Right lobe of liver (tissue), 6 donors: ENCODE results near the gene RRAS2. TPM values are rescaled to one million over a fixed set of nuclear protein-coding genes. Genes with fewer than 3 reads are reported as not detected.

Experiments used
- ATAC-seq, 4 donors: fragments of 200-7000 bp; cut with Tn5 transposase; one replicate each; pipeline ENCODE4 v1.9.1; 2020; ENCODE audit warnings: mild to moderate bottlenecking in 4 of 4, moderate library complexity in 4 of 4
- DNase-seq, 3 donors: peaks; one replicate each; pipeline ENCODE4 v3.0.0-alpha.2; 2020
- H3K27ac ChIP-seq, 3 donors: fragments of 200-600 bp; one replicate each; pipeline ENCODE4 v1.8.0; 2022
- H3K27me3 ChIP-seq, 2 donors: fragments of 200-600 bp; one replicate each; pipeline ENCODE4 v1.8.0; 2022
- H3K36me3 ChIP-seq, 4 donors: fragments of 200-600 bp; sonication (generic) in 1 of 4; one replicate each; pipeline versions ENCODE4 v1.5.1 to v1.8.0; 2017 to 2022; ENCODE audit warnings: control low read depth in 1 of 4
- H3K4me1 ChIP-seq, 4 donors: fragments of 200-600 bp; sonication (generic) in 1 of 4; one replicate each; pipeline versions ENCODE4 v1.5.1 to v1.8.0; 2017 to 2022; ENCODE audit warnings: control low read depth in 1 of 4
- H3K4me3 ChIP-seq, 3 donors: fragments of 200-600 bp; one replicate each; pipeline ENCODE4 v1.8.0; 2022
- H3K9me3 ChIP-seq, 4 donors: fragments of 200-600 bp; sonication (generic) in 1 of 4; one replicate each; pipeline versions ENCODE4 v1.5.1 to v1.8.0; 2017 to 2022; ENCODE audit warnings: control low read depth in 1 of 4
- CTCF ChIP-seq, 4 donors: fragments of 200-600 bp in 3 of 4; fragments of 450-650 bp in 1 of 4; IDR thresholded peaks; one replicate each; pipeline versions ENCODE4 v1.5.1 to v1.8.0; 2016 to 2022; ENCODE audit warnings: antibody characterized with exemption in 4 of 4, mild to moderate bottlenecking in 2 of 4
- POLR2A ChIP-seq: fragments of 450-650 bp; IDR thresholded peaks from one replicate; pipeline ENCODE4 v1.6.1; 2017; ENCODE audit warnings: antibody characterized with exemption, mild to moderate bottlenecking
- WGBS: methylation state at CpG from one replicate; pipeline ENCODE4 v1.1.6; 2018; ENCODE audit warnings: low coverage, low lambda C conversion rate; ENCODE audit not compliant: insufficient coverage; ENCODE audit errors: missing lambda C conversion rate; 5-methylcytosine and 5-hydroxymethylcytosine counted together
- intact Hi-C, 2 donors: fragments of 100-400 bp; cut with DNase I; formaldehyde crosslinking; loops; one replicate each; pipeline versions ENCODE4 v1.11.2 to v1.14.1; 2022
- total RNA-seq, 6 experiments: library from RNA; depleted of rRNA in 2 of 6; stranded (reverse); fragments of >200 nt in 2 of 6; fragmentation: NEBNext Ultra II Directional in 3 of 6; extraction: Animal tissue kit (Norgen Biotek cat#: 25700) in 3 of 6; gene quantifications; one replicate each; pipeline versions ENCODE4 v1.1.0 to v1.2.4, GENCODE V29; 2016 to 2023
- donor health status: DM: no; HTN: yes; CAD: no.
- donor health status: DM: no; HTN: no; CAD: no.
- donor health status: DM: no; HTN: no; CAD: no.
- donor health status: DM: no; HTN: yes; CAD: no.
- donor health status: DM: no; HTN: yes; CAD: no.

Gene RRAS2
- total RNA-seq, 6 experiments from 2014 or later = 21.0 to 44.8 (median 31.1) TPM

- 85% methylated on average over 4 of the region's 4 CpGs for WGBS
- Histone ChIP-seq H3K27me3 (no peaks in the 10 kb centered on the region), H3K4me3 (no peak overlapping the region), H3K4me1 (peaks cover 0 to 28% (median 0%) of the 10 kb centered on the region in 4 donors), H3K36me3 (no peaks in the 10 kb centered on the region), H3K27ac (no peak overlapping the region), H3K9me3 (no peaks in the 10 kb centered on the region)
- no peak for ATAC-seq
- DNase-seq = no peak
- intact Hi-C loops = no loop called here
- TF ChIP-seq CTCF (IDR thresholded peaks at IDR 0.05) (no peak), POLR2A (no peak)
Observed at GRCh38 chr11:14386895-14387480, 28.0 kb upstream of the RRAS2 start.

DNA sequence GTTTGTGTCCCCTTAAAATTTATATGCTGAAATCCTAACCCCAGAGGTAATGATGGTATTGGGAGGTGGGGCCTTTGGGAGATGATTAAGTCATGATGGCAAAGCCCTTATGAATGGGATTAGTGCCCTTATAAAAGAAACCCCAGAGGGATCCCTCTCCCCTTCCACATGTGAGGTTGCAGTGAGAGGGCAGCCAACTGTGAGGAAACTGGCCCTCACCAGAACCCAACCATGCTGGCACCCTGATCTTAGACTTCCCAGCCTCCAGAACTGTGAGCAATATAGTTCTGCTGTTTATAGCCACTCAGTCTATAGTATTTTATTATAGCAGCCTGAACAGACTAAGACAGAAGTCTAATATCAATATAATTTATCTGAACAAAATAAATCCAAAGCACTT lies 27.1 kb upstream of the RRAS2 start:
- Histone ChIP-seq H3K36me3 (no peaks in the 10 kb centered on the region), H3K4me3 (no peak overlapping the region), H3K4me1 (peaks cover 0 to 33% (median 0%) of the 10 kb centered on the region in 4 donors), H3K9me3 (no peaks in the 10 kb centered on the region), H3K27ac (no peak overlapping the region), H3K27me3 (no peaks in the 10 kb centered on the region)
- ATAC-seq (no peak), DNase-seq (no peak)
- TF ChIP-seq CTCF (IDR thresholded peaks at IDR 0.05) = no peak
- no peak for TF ChIP-seq POLR2A
- intact Hi-C loops = no loop called here

- no peaks in the 10 kb centered on the region for H3K9me3 ChIP-seq
- H3K27ac ChIP-seq = no peak overlapping the region
- intact Hi-C loops = no loop called here
- H3K36me3 ChIP-seq = no peaks in the 10 kb centered on the region
- no peak overlapping the region for H3K4me3 ChIP-seq
- no peak for DNase-seq
- peaks cover 0 to 26% (median 0%) of the 10 kb centered on the region in 4 donors for H3K4me1 ChIP-seq
- no peak for ATAC-seq
- WGBS = no CpG with 5 or more reads among the region's 1 CpG
- no peaks in the 10 kb centered on the region for H3K27me3 ChIP-seq
- TF ChIP-seq POLR2A = no peak
- TF ChIP-seq CTCF (IDR thresholded peaks at IDR 0.05) = no peak
Observed at GRCh38 chr11:14384338-14384737, 25.4 kb upstream of the RRAS2 start.

DNA sequence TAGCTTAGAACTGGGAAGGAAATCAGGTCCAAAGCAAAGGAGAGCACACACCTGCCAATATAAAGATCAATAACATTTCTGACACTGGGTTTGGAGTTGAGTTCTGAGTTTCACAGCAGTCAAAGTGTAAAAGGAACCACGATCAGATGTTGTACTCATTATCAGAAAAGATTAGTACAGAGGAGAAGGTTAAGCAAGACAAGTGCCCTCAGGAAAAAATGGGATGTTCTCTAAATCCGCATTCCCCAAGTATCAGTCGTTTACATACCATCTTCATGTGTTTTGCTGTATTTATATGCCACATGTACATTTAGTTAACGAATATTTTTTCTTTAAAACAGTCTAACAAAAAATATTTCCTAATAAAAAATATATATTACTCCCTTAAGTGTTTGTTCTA lies 23.0 kb upstream of the RRAS2 start:
- H3K4me3 ChIP-seq = peak overlapping the region in 1 of 3 donors; percentile 64
- H3K9me3 ChIP-seq = no peaks in the 10 kb centered on the region
- TF ChIP-seq POLR2A = no peak
- TF ChIP-seq CTCF (IDR thresholded peaks at IDR 0.05) = no peak
- ATAC-seq = no peak
- intact Hi-C loops = no loop called here
- no peaks in the 10 kb centered on the region for H3K27me3 ChIP-seq
- H3K36me3 ChIP-seq = no peaks in the 10 kb centered on the region
- 72% methylated on average over 4 of the region's 4 CpGs for WGBS
- peaks cover 0 to 14% (median 0%) of the 10 kb centered on the region in 4 donors for H3K4me1 ChIP-seq
- DNase-seq = no peak
- peak overlapping the region in 1 of 3 donors; percentile 95 for H3K27ac ChIP-seq
